ENCODE results near the gene PTPRN. TPM values are rescaled to one million over a fixed set of nuclear protein-coding genes. Genes with fewer than 3 reads are reported as not detected.

Gene PTPRN
- total and polyA plus RNA-seq, 2 of the 4 experiments (the other 2 are of a cell fraction), result 5.2 to 22.0 TPM

DNA sequence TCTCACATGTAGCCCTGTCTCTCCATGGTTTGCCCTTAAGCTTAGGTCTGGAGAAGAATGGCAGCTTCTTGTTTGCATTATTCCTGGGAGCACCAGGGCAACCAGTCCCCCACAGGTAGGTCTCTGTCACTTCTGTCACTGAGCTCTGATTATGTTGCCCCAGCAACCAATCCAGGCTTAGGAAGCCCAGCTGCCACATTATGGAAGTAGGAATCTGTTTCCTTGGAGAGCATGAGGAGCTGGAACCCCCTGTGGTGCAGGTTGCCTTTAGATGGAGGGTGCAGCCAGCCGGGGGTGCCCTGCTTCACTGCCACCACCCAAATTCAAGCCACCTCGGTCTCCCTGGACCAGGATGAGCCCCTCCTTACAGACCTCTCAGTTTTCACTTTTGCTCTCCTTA, 18.5 kb upstream of the PTPRN start:
- H3K9me3 ChIP-seq (ENCODE audit: control insufficient read depth, insufficient read depth, low read length), result no peaks in the 10 kb centered on the region; the same call in 1 of the 2 replicates
- no peak overlapping the region for H2BK15ac ChIP-seq (ENCODE audit: low read depth, low read length)
- DNase-seq (no peak), ATAC-seq (ENCODE audit: low read depth) (no peak)
- no peak overlapping the region for H2AK9ac ChIP-seq (replicated peaks; ENCODE audit: low read depth, low read length, poor library complexity)
- in situ Hi-C loops (cut with MboI; ENCODE audit: low sequenced_read_pairs) (no loop called here), dilution Hi-C loops (cut with HindIII; ENCODE audit: low sequenced_read_pairs, unreplicated experiment) (no loop called here), intact Hi-C loops (cut with micrococcal nuclease) (no loop called here)
- no peak overlapping the region for H3K23ac ChIP-seq (ENCODE audit: low read depth, low read length)
- BruUV-seq (replicated peaks), result no TSS peak
- no peak overlapping the region for H3K27ac ChIP-seq (ENCODE audit: insufficient read depth, low read length)
- no peaks in the 10 kb centered on the region for H3K9me1 ChIP-seq (ENCODE audit: insufficient read depth, low read length)
- no peak overlapping the region for H3K4me2 ChIP-seq (ENCODE audit: low read depth, low read length)
- no peak overlapping the region for H4K8ac ChIP-seq (ENCODE audit: low read depth in 2 of 2, low read length in 2 of 2)
- H2BK5ac ChIP-seq (ENCODE audit: low read depth, low read length, poor library complexity, severe bottlenecking), result no peak overlapping the region
- no peaks in the 10 kb centered on the region for H3K4me1 ChIP-seq (ENCODE audit: control insufficient read depth, insufficient read depth, low read length)
- H3K79me1 ChIP-seq (ENCODE audit: low read depth in 1 of 2, low read length in 2 of 2), result no peaks in the 10 kb centered on the region
- H3K14ac ChIP-seq (replicated peaks; ENCODE audit: low read depth, low read length), result no peak overlapping the region
- H3K56ac ChIP-seq (ENCODE audit: extremely low read depth, insufficient read depth, low read length), result no peak overlapping the region
- WGBS, 2 experiments (ENCODE audit: extremely low coverage in 2 of 2, insufficient read length in 1 of 2), result no CpG with 5 or more reads among the region's 2 CpGs
- H2BK20ac ChIP-seq (ENCODE audit: low read depth, low read length), result no peak overlapping the region
- no peak overlapping the region for H3K4me3 ChIP-seq (ENCODE audit: insufficient read depth, low read depth, low read length)
- H4K91ac ChIP-seq (ENCODE audit: insufficient read depth, low read depth, low read length), result no peak overlapping the region
- no peak overlapping the region for H4K5ac ChIP-seq (ENCODE audit: low read depth, low read length)
- no peak overlapping the region for H3K4ac ChIP-seq (ENCODE audit: low read depth, low read length)
- ChIA-PET CTCF (no interaction called here), POLR2A (ENCODE audit: unreplicated experiment) (no interaction called here)
- H3K36me3 ChIP-seq (ENCODE audit: control insufficient read depth, insufficient read depth, low read length), result no peaks in the 10 kb centered on the region
- no peaks in the 10 kb centered on the region for H4K20me1 ChIP-seq (ENCODE audit: insufficient read depth, low read length)
- no peak overlapping the region for H2BK120ac ChIP-seq (ENCODE audit: low read depth, low read length)
- H3K9ac ChIP-seq (ENCODE audit: low read depth, low read length), result no peak overlapping the region
- H2AK5ac ChIP-seq (ENCODE audit: low read depth, low read length), result no peak overlapping the region
- H2AFZ ChIP-seq (replicated peaks; ENCODE audit: low read length, poor library complexity), result no peak overlapping the region
- H3K18ac ChIP-seq (ENCODE audit: low read depth, low read length), result no peak overlapping the region
- peaks cover 60% of the 10 kb centered on the region for H3K27me3 ChIP-seq (ENCODE audit: control insufficient read depth, insufficient read depth, low read length)
- no peak for TF ChIP-seq POLR2A (IDR thresholded peaks at IDR 0.05; ENCODE audit: low read depth, low read length)
- TF ChIP-seq, protein P1, sequence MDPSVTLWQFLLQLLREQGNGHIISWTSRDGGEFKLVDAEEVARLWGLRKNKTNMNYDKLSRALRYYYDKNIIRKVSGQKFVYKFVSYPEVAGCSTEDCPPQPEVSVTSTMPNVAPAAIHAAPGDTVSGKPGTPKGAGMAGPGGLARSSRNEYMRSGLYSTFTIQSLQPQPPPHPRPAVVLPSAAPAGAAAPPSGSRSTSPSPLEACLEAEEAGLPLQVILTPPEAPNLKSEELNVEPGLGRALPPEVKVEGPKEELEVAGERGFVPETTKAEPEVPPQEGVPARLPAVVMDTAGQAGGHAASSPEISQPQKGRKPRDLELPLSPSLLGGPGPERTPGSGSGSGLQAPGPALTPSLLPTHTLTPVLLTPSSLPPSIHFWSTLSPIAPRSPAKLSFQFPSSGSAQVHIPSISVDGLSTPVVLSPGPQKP (IDR thresholded peaks at IDR 0.05; ENCODE audit: borderline replicate concordance, low read depth, low read length), result no peak
- TF ChIP-seq RFX5 (IDR thresholded peaks at IDR 0.05; ENCODE audit: low read depth, low read length), result no peak
- no peak for TF ChIP-seq FOS (IDR thresholded peaks at IDR 0.05; ENCODE audit: low read depth, low read length)
- TF ChIP-seq MAZ (IDR thresholded peaks at IDR 0.05; ENCODE audit: borderline replicate concordance, low read depth, low read length), result no peak
- TF ChIP-seq RCOR1 (IDR thresholded peaks at IDR 0.05; ENCODE audit: insufficient replicate concordance, low read length), result no peak
- no peak for TF ChIP-seq MAFK (IDR thresholded peaks at IDR 0.05; ENCODE audit: low read depth, low read length)
- no peak for TF ChIP-seq CEBPB (IDR thresholded peaks at IDR 0.05; ENCODE audit: low read depth, low read length)
- no peak for TF ChIP-seq SMC3 (IDR thresholded peaks at IDR 0.05; ENCODE audit: low read depth, low read length)
- TF ChIP-seq RAD21 (IDR thresholded peaks at IDR 0.05; ENCODE audit: low read length), result no peak
- TF ChIP-seq, protein P2, sequence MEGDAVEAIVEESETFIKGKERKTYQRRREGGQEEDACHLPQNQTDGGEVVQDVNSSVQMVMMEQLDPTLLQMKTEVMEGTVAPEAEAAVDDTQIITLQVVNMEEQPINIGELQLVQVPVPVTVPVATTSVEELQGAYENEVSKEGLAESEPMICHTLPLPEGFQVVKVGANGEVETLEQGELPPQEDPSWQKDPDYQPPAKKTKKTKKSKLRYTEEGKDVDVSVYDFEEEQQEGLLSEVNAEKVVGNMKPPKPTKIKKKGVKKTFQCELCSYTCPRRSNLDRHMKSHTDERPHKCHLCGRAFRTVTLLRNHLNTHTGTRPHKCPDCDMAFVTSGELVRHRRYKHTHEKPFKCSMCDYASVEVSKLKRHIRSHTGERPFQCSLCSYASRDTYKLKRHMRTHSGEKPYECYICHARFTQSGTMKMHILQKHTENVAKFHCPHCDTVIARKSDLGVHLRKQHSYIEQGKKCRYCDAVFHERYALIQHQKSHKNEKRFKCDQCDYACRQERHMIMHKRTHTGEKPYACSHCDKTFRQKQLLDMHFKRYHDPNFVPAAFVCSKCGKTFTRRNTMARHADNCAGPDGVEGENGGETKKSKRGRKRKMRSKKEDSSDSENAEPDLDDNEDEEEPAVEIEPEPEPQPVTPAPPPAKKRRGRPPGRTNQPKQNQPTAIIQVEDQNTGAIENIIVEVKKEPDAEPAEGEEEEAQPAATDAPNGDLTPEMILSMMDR (conservative IDR thresholded peaks at IDR 0.05; ENCODE audit: low read depth, low read length), result no peak
- no peak for TF ChIP-seq BHLHE40 (IDR thresholded peaks at IDR 0.05; ENCODE audit: low read depth, low read length)
- TF ChIP-seq MXI1 (IDR thresholded peaks at IDR 0.05; ENCODE audit: borderline replicate concordance, low read depth, low read length), result no peak
- TF ChIP-seq NFE2L2 (IDR thresholded peaks at IDR 0.05; ENCODE audit: low read depth, low read length), result no peak
- no peak for TF ChIP-seq CHD1 (IDR thresholded peaks at IDR 0.05; ENCODE audit: low read depth, low read length)
- TF ChIP-seq, protein P3, sequence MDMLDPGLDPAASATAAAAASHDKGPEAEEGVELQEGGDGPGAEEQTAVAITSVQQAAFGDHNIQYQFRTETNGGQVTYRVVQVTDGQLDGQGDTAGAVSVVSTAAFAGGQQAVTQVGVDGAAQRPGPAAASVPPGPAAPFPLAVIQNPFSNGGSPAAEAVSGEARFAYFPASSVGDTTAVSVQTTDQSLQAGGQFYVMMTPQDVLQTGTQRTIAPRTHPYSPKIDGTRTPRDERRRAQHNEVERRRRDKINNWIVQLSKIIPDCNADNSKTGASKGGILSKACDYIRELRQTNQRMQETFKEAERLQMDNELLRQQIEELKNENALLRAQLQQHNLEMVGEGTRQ (IDR thresholded peaks at IDR 0.05; ENCODE audit: low read depth, low read length), result no peak
